ENCODE data around the gene TRPM2. TPM values are rescaled to one million over a fixed set of nuclear protein-coding genes. Genes with fewer than 3 reads are reported as not detected.

TRPM2 gene
- total and polyA plus RNA-seq, 10 of the 15 experiments (the other 5 are each of a cell fraction or from before 2014, with no cell fraction given) = 0.03 to 9.1 (median 2.6) TPM

GRCh38 chr21:44408226-44408625, 54.8 kb downstream of the TRPM2 start (continued):
- TF ChIP-seq BCL3 (IDR thresholded peaks at IDR 0.05; ENCODE audit: borderline replicate concordance, insufficient read depth, low read depth, low read length, poor library complexity, severe bottlenecking) (no peak), WRNIP1 (IDR thresholded peaks at IDR 0.05; ENCODE audit: borderline replicate concordance, low read depth, low read length) (no peak), KAT2A (conservative IDR thresholded peaks at IDR 0.05; ENCODE audit: control insufficient read depth, low read depth, low read length) (no peak), YY1 (IDR thresholded peaks at IDR 0.05; ENCODE audit: low read depth, low read length) (no peak), ZNF274 (IDR thresholded peaks at IDR 0.05; ENCODE audit: insufficient read depth, insufficient read length) (no peak), MAX (IDR thresholded peaks at IDR 0.05; ENCODE audit: low read depth, low read length) (no peak), MLLT1 (IDR thresholded peaks at IDR 0.05) (no peak), SMAD1 (IDR thresholded peaks at IDR 0.05; ENCODE audit: low read depth, partially characterized antibody) (no peak), RCOR1 (conservative IDR thresholded peaks at IDR 0.05; ENCODE audit: low read depth, low read length) (no peak)

GRCh38 chr21:44413566-44414290, 60.3 kb downstream of the TRPM2 start:
- Histone ChIP-seq H3K4me3 (no peak overlapping the region), H3K79me2 (ENCODE audit: control insufficient read depth, insufficient read depth, low read length) (no peaks in the 10 kb centered on the region), H3K4me1 (ENCODE audit: control insufficient read depth, insufficient read depth, low read length) (no peaks in the 10 kb centered on the region), H2AFZ (ENCODE audit: control insufficient read depth, low read depth, low read length) (no peak overlapping the region), H3K36me3 (ENCODE audit: control insufficient read depth in 2 of 2, insufficient read depth in 2 of 2, low read length in 1 of 2) (no peaks in the 10 kb centered on the region; a peak in 1 of 4 replicates), H4K20me1 (ENCODE audit: control insufficient read depth, insufficient read depth) (no peaks in the 10 kb centered on the region), H3K9me3 (replicated peaks; ENCODE audit: control insufficient read depth, insufficient read depth, low read length) (no peaks in the 10 kb centered on the region; the same call in 2 of the 3 replicates), H3K4me2 (ENCODE audit: control insufficient read depth, insufficient read depth) (no peak overlapping the region), H3K9ac (ENCODE audit: control insufficient read depth, insufficient read depth, low read length) (no peak overlapping the region), H3K27ac (ENCODE audit: control insufficient read depth, insufficient read depth) (no peak overlapping the region), H3K27me3 (replicated peaks in 1 of 2; ENCODE audit: control insufficient read depth in 2 of 2, insufficient read depth in 2 of 2, low read length in 1 of 2) (no peaks in the 10 kb centered on the region)
- in situ Hi-C loops (cut with MboI) = no loop called here
- ChIA-PET SMC1A (ENCODE audit: uncharacterized antibody, unreplicated experiment) (no interaction called here), RAD21 (ENCODE audit: unreplicated experiment) (no interaction called here), CTCF (no interaction called here), POLR2A (no interaction called here)
- no peak for FAIRE-seq
- intact Hi-C loops (cut with micrococcal nuclease; ENCODE audit: unreplicated experiment) = no loop called here
- ATAC-seq = no peak
- BruUV-seq (replicated peaks) = no TSS peak
- no peak for DNase-seq (ENCODE audit: low read depth, low spot score)
- WGBS (ENCODE audit: insufficient coverage, insufficient replicate concordance, low lambda C conversion rate, missing lambda C conversion rate) = 89% methylated on average over 27 of the region's 27 CpGs
- no peak for TF ChIP-seq NFYB (IDR thresholded peaks at IDR 0.05; ENCODE audit: insufficient read depth, low read depth, low read length)
- no peak for TF ChIP-seq ZBTB40 (IDR thresholded peaks at IDR 0.05; ENCODE audit: borderline replicate concordance)
- no peak for TF ChIP-seq ATF3 (IDR thresholded peaks at IDR 0.05; ENCODE audit: borderline replicate concordance, extremely low read depth, low read depth, low read length)
- no peak for TF ChIP-seq CHD4 (IDR thresholded peaks at IDR 0.05)
- TF ChIP-seq JUNB (IDR thresholded peaks at IDR 0.05) = no peak
